ENCODE data around the gene SAPCD1.
A peak's percentile ranks its signal among the peaks of the same experiment; 100 is the strongest.

The SAPCD1 gene

GRCh38 chr6:31723980-31724691, 38.3 kb upstream of the SAPCD1 start:
- no peaks in the 10 kb centered on the region for H3K9me3 ChIP-seq (ENCODE audit: control insufficient read depth, low read length)
- H3K4me3 ChIP-seq (ENCODE audit: insufficient read depth in 1 of 2, low read depth in 1 of 2, low read length in 2 of 2) = no peak overlapping the region
- H3K18ac ChIP-seq (ENCODE audit: low read depth in 1 of 2, low read length in 2 of 2) = no peak overlapping the region
- H2AK5ac ChIP-seq (ENCODE audit: low read length, severe bottlenecking) = no peak overlapping the region
- no peak overlapping the region for H3K9ac ChIP-seq (ENCODE audit: low read length)
- H4K8ac ChIP-seq (ENCODE audit: low read length) = no peak overlapping the region
- peaks cover 7% of the 10 kb centered on the region for H3K4me1 ChIP-seq (ENCODE audit: control insufficient read depth, insufficient read depth, low read depth, low read length)
- no peak overlapping the region for H4K91ac ChIP-seq (ENCODE audit: low read length)
- DNase-seq = no peak
- peaks cover 26 to 41% of the 10 kb centered on the region in 2 experiments for H3K36me3 ChIP-seq (ENCODE audit: control insufficient read depth in 1 of 2, insufficient read depth in 2 of 2, low read depth in 1 of 2, low read length in 2 of 2)
- no peak overlapping the region for H2BK12ac ChIP-seq (ENCODE audit: low read length in 2 of 2)
- no peak overlapping the region for H3K14ac ChIP-seq (ENCODE audit: low read length in 2 of 2)
- no peak overlapping the region for H2BK120ac ChIP-seq (ENCODE audit: low read depth, low read length)
- no peak overlapping the region for H3K4me2 ChIP-seq (ENCODE audit: low read length, poor library complexity, severe bottlenecking)
- H3K79me1 ChIP-seq (replicated peaks; ENCODE audit: low read length, poor library complexity, severe bottlenecking) = peaks cover 19% of the 10 kb centered on the region
- 96% methylated on average over 25 of the region's 25 CpGs for WGBS
- peak overlapping the region; percentile 63 for H2BK15ac ChIP-seq (ENCODE audit: low read depth, poor library complexity, severe bottlenecking)
- H3K27me3 ChIP-seq (ENCODE audit: control insufficient read depth in 1 of 2, insufficient read depth in 1 of 2, low read length in 2 of 2) = peaks cover 0 to 10% of the 10 kb centered on the region in 2 experiments
- H2BK5ac ChIP-seq (ENCODE audit: low read depth, low read length, poor library complexity, severe bottlenecking) = no peak overlapping the region
- no peak overlapping the region for H2AFZ ChIP-seq (ENCODE audit: low read depth, low read length)
- no peak overlapping the region for H3K23ac ChIP-seq (ENCODE audit: low read length in 2 of 2)
- H3K27ac ChIP-seq (ENCODE audit: low read length, poor library complexity, severe bottlenecking) = no peak overlapping the region
- no peak overlapping the region for H3K4ac ChIP-seq (ENCODE audit: low read depth in 1 of 2, low read length in 2 of 2)

GRCh38 chr6:31725502-31726350, 36.7 kb upstream of the SAPCD1 start:
- H3K4me3 ChIP-seq (ENCODE audit: insufficient read depth in 1 of 2, low read depth in 1 of 2, low read length in 2 of 2) = no peak overlapping the region
- H3K4ac ChIP-seq (ENCODE audit: low read depth in 1 of 2, low read length in 2 of 2) = no peak overlapping the region
- H2BK5ac ChIP-seq (ENCODE audit: low read depth, low read length, poor library complexity, severe bottlenecking) = no peak overlapping the region
- H2AFZ ChIP-seq (ENCODE audit: low read depth, low read length) = no peak overlapping the region
- H3K4me1 ChIP-seq (ENCODE audit: control insufficient read depth, insufficient read depth, low read depth, low read length) = peaks cover 11% of the 10 kb centered on the region
- H3K4me2 ChIP-seq (ENCODE audit: low read length, poor library complexity, severe bottlenecking) = no peak overlapping the region
- no peak overlapping the region for H4K8ac ChIP-seq (ENCODE audit: low read length)
- no peak overlapping the region for H3K27ac ChIP-seq (ENCODE audit: low read length, poor library complexity, severe bottlenecking)
- H2BK12ac ChIP-seq (ENCODE audit: low read length in 2 of 2) = no peak overlapping the region
- no peak overlapping the region for H2AK5ac ChIP-seq (ENCODE audit: low read length, severe bottlenecking)
- H3K9ac ChIP-seq (ENCODE audit: low read length) = no peak overlapping the region
- no peak overlapping the region for H2BK15ac ChIP-seq (ENCODE audit: low read depth, poor library complexity, severe bottlenecking)
- H3K79me1 ChIP-seq (replicated peaks; ENCODE audit: low read length, poor library complexity, severe bottlenecking) = peaks cover 19% of the 10 kb centered on the region
- no peak overlapping the region for H3K23ac ChIP-seq (ENCODE audit: low read length in 2 of 2)
- no peak overlapping the region for H3K18ac ChIP-seq (ENCODE audit: low read depth in 1 of 2, low read length in 2 of 2)
- H3K27me3 ChIP-seq (ENCODE audit: control insufficient read depth in 1 of 2, insufficient read depth in 1 of 2, low read length in 2 of 2) = peaks cover 0 to 9% of the 10 kb centered on the region in 2 experiments
- no peak overlapping the region for H2BK120ac ChIP-seq (ENCODE audit: low read depth, low read length)
- no peak for DNase-seq
- H3K36me3 ChIP-seq (ENCODE audit: control insufficient read depth in 1 of 2, insufficient read depth in 2 of 2, low read depth in 1 of 2, low read length in 2 of 2) = peaks cover 30 to 43% of the 10 kb centered on the region in 2 experiments
- no peak overlapping the region for H4K91ac ChIP-seq (ENCODE audit: low read length)
- 95% methylated on average over 9 of the region's 12 CpGs for WGBS
- H3K14ac ChIP-seq (ENCODE audit: low read length in 2 of 2) = no peak overlapping the region
- no peaks in the 10 kb centered on the region for H3K9me3 ChIP-seq (ENCODE audit: control insufficient read depth, low read length)

- Histone ChIP-seq H3K79me1 (replicated peaks; ENCODE audit: low read length, poor library complexity, severe bottlenecking) (peaks cover 19% of the 10 kb centered on the region), H3K27me3 (ENCODE audit: control insufficient read depth in 1 of 2, insufficient read depth in 1 of 2, low read length in 2 of 2) (no peaks in the 10 kb centered on the region), H2BK15ac (ENCODE audit: low read depth, poor library complexity, severe bottlenecking) (no peak overlapping the region), H2BK120ac (ENCODE audit: low read depth, low read length) (no peak overlapping the region), H3K4me2 (ENCODE audit: low read length, poor library complexity, severe bottlenecking) (no peak overlapping the region), H2AFZ (ENCODE audit: low read depth, low read length) (no peak overlapping the region), H2BK5ac (ENCODE audit: low read depth, low read length, poor library complexity, severe bottlenecking) (no peak overlapping the region), H3K9ac (ENCODE audit: low read length) (peak overlapping the region; percentile 11), H3K4me3 (ENCODE audit: insufficient read depth in 1 of 2, low read depth in 1 of 2, low read length in 2 of 2) (no peak overlapping the region), H3K18ac (ENCODE audit: low read depth in 1 of 2, low read length in 2 of 2) (no peak overlapping the region), H3K36me3 (ENCODE audit: control insufficient read depth in 1 of 2, insufficient read depth in 2 of 2, low read depth in 1 of 2, low read length in 2 of 2) (peaks cover 44 to 54% of the 10 kb centered on the region in 2 experiments), H3K23ac (ENCODE audit: low read length in 2 of 2) (peak overlapping the region in 1 of 2 experiments; percentile 49), H3K27ac (ENCODE audit: low read length, poor library complexity, severe bottlenecking) (no peak overlapping the region), H4K8ac (ENCODE audit: low read length) (no peak overlapping the region), H4K91ac (ENCODE audit: low read length) (no peak overlapping the region), H3K4ac (ENCODE audit: low read depth in 1 of 2, low read length in 2 of 2) (no peak overlapping the region), H2BK12ac (ENCODE audit: low read length in 2 of 2) (no peak overlapping the region), H3K4me1 (ENCODE audit: control insufficient read depth, insufficient read depth, low read depth, low read length) (peaks cover 13% of the 10 kb centered on the region), H2AK5ac (ENCODE audit: low read length, severe bottlenecking) (no peak overlapping the region), H3K14ac (ENCODE audit: low read length in 2 of 2) (no peak overlapping the region), H3K9me3 (ENCODE audit: control insufficient read depth, low read length) (no peaks in the 10 kb centered on the region)
- DNase-seq = no peak
- 96% methylated on average over 7 of the region's 7 CpGs for WGBS
Observed at GRCh38 chr6:31727034-31727716, 35.3 kb upstream of the SAPCD1 start.
